ENCODE data around the gene MROH2A. TPM values are rescaled to one million over a fixed set of nuclear protein-coding genes. Genes with fewer than 3 reads are reported as not detected.

The MROH2A gene
- total RNA-seq, 1 donor from 2014 or later, result not detected

DNA sequence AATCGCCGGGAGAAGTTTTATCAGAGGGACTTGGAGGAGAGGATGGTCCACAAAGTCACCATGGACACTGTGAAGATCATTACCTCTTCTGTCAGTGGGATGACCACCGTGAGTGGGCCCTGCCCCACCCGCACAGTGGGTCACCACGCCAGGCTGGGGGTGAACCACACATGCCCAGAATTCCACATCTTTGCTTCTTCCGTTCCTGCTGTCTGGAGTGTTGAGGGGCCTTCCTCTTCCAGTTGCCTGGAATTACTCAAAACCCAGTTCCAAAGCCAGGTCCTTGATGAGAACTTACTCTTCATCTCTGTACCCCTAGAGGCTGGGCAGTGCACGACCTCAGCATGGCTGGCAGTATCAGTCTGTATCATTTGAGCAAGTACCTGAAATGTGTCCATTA is 22.1 kb downstream of the MROH2A start:
- DNase-seq (ENCODE audit: low spot score), result peak; percentile 53

DNA sequence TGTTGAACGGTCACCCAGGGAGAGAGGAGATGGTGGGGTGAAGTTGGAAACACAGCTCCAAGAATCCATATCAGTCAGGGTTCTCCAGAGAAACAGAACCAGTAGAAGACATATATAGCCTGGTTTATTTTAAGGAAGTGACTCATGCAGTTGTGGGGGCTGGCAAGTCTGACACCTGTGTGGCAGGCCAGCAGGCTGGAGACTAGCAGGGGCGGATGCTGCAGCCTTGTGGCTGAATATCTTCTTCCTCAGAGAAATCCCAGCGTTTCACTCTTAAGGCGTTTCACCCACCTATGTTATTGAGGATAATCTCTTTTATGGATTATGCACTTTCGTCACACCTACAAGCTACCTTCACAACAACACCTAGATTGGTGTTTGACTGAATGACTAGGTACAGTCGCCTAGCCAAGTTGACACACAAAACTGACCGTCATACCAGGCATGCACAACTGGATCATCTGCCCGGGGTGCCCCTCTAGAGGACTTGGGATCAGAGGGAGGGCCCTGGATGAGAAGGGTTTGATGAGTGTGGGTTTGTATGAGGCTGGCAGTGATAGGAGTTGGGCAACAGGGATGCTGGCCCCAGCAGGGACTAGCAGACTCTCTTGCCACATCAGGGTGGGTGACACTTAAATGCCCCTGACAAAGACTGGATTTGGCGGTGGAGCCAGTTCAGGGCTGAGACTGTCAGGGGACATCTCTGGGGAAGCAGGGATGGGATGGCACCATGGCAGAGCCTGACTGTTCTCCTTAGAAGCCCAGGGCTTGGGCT is 23.4 kb downstream of the MROH2A start:
- peak; percentile 76 for DNase-seq (ENCODE audit: low spot score)

DNA sequence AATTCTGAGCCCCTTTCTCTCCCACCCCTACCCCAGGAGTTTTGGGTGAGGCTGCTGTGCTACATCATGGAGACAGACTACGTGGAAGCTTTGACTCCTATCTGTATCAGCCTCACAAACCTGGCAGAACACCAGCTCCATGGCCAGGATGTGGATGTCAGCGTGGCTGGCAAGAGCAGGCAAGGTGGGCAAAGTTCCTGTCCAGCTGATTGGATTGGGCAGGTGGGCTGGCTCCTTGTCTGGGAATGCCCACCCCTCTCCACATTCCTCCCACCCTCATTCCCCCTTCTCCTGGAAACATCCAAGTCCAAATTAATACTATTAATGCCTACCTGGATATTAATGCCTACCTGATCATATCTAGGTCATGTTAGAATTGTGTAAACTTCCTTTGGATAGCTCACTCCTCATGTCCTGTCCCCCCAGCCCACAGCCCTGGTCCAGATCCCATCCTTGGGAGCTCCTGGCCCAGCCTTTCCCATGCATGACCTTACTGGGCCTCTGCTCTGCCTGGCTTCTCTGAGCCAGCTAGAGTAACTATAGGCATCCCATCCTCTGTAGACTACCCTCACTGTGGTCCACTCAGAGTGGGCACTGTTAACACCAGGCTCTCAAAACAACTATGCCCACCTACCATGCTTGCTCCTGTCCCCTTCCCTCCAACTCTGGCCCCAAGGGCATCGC is 24.1 kb downstream of the MROH2A start:
- DNase-seq (ENCODE audit: low spot score), result peak; percentile 53

DNA sequence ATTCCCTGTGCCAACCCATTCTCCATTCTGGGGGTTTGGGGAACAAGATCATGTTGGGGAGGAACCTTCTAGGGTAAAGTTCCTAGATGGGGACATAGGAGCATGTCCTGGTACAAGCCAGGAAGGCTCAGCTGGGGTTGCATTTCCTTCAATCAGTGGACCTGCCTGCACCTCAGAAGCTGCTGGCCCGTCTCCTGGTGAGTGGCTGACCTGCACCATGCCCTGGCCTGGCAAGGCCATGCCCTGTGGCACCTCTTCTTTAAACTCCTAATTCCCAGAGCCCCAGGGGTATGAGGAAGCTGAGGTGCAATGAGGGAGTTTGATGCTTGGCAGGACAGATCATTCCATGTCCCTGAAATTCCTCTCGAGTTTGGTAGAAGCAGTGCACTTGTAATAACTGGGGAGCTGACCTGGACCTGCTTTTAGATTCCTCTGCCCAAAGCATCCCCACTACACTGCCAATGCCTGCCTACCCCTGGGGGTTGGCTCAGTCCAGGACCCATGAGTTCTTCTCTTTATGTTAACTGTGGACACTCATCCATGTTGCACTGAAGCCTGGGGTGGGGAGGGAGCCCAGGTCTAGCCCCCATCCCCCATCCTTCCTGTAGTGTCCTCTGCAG is 25.3 kb downstream of the MROH2A start:
- DNase-seq (ENCODE audit: low spot score), result peak; percentile 55

DNA sequence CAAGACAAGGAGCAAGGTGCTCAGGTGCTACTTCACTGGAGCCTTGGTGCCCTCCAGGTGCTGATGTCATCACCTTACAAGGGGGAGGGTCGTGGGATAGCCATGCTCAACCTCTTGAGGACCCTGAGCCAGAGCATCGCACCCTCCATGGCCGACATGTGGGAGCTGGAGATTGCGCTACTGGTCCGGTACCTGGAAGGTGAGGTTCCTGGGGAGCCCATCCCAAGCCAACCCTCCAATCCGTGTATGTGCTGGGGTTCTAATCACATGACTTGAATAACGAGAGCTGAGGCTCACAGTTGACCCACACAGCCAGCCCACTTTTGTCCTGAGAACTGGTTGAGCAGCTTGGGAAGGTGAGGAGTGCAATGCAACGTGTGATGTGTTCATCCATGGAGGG is 25.9 kb downstream of the MROH2A start:
- peak; percentile 55 for DNase-seq (ENCODE audit: low spot score)

DNA sequence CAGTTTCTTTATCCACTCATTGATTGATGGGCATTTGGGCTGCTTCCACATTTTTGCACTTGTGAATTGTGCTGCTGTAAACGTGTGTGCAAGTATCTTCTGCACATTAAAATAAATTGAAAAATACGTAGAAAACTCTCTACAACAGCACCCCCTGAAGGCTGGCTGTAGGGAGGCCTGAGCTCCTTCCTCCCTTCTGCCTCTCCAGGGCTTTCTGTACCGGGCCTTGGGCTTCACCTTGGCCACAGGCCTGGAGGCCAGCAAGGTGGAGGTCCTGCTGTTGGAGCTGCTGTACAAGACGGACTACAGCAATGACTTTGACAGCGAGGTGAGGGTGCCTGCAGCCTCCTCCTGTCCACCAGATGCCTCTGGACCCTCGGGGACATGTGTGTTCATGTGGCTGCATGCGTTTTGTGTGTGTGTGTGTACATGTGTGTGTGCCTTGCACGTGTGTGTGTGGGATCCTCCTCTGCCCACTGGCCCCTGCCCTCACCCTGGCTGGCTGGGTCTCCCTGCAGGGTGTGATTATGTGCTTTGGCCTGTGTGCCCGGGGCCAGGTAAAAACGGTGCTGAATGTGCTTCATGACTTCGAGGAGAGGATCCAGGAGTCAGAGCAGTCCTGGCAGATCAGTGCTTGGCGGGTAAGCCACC is 29.2 kb downstream of the MROH2A start:
- peak; percentile 73 for DNase-seq (ENCODE audit: low spot score)

DNA sequence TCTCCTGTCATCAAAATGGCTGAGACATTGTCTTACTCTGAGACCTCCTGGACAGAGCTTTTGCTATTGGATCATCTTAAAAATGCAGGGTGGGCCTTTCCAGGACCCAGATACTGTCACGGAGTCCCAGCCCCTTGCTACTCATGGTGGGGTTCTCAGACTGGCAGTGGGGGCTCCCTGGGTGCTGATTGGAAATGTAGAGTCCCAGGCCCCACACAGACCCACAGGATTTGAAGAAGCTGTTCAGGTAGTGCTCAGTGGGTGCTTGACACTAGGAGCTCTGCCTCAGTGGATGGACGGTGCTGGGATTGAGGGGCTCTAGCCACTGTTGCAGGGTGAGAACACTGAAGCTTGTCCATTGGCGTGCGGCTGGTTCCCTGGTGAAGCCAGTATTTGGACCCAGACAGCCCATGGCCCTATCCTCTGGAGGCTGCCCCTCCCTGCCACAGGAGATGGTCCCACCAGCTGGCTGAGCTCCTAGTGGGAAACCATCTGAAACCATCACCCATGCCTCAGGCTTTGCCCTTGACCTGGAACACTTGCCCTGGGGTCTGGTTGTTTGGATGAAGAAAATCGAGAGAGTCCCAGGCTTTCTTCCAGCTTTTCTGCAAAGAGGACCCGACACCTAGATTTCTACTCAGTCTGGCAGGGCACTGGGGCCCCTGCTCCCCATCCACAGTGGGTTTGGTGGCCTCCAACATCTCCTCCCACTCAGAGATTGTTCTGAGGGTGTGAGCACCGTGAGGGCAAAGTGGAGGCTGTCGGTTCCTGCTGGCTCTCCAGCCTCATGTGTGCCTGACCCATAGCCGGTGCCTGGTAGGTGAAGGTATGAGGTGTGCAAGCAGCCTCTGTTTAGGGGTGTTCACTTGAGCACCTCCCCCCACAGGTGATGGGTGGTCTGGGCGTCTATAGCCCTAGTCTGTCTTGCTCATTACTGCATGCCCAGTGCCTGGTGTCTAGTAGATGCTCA is 30.1 kb downstream of the MROH2A start:
- DNase-seq (ENCODE audit: low spot score), result peak; percentile 62

DNA sequence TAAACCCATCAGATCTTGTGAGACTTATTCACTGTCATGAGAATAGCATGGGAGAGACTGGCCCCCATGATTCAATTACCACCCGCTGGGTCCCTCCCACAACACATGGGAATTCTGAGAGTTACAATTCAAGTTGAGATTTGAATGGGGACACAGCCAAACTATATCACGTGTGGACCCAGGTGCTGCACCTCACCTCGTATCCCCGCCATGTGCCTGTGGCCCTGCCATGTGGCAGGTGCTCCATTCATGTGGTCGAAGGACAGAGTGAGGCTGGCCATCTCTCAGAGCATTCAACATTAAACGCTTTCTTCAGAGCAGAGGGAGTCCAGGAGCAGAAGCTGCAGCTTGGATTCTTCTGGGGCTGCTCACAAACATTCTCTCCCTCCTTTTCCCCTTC is 32.3 kb downstream of the MROH2A start:
- DNase-seq (ENCODE audit: low spot score), result no peak

DNA sequence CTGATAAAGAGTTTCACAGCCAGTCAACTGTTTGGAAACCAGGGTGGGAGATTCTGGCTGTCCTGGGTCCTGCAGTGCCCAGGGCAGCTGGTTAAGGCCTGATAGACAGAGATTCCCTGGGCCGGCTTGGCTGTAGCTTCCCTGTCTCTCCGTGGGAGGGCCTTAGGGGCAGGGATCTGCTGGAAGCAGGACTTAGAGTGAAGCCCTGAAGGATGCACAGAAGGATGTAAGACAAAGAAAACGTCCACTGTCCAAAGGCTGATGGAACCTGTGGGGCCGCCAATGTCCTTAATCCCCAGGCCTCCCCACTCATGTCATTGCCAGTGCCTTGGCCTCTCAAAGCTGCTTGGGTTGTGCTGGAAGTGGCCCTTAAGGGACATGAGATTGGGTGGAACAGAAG is 33.0 kb downstream of the MROH2A start:
- no peak for DNase-seq (ENCODE audit: low spot score)

DNA sequence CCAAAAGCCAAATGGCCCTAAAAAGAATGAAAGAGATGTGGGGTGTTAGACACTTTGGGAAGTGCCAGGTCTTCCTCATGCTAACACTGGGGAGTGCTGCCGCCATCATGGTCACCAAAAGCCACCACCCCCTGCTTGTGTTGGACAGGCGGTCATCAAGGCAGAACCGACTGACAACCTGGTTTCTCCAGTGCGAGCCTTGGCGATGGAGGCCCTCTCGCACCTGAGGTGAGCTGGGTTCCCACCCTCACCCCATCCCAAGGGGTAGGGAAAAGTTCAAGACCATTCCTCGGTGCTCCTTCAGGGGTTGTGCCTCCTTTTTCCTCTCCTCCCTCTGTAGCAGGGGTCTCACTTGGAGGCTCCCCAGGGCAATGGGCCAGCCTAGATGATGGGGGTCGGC is 33.6 kb downstream of the MROH2A start:
- peak; percentile 77 for DNase-seq (ENCODE audit: low spot score)

DNA sequence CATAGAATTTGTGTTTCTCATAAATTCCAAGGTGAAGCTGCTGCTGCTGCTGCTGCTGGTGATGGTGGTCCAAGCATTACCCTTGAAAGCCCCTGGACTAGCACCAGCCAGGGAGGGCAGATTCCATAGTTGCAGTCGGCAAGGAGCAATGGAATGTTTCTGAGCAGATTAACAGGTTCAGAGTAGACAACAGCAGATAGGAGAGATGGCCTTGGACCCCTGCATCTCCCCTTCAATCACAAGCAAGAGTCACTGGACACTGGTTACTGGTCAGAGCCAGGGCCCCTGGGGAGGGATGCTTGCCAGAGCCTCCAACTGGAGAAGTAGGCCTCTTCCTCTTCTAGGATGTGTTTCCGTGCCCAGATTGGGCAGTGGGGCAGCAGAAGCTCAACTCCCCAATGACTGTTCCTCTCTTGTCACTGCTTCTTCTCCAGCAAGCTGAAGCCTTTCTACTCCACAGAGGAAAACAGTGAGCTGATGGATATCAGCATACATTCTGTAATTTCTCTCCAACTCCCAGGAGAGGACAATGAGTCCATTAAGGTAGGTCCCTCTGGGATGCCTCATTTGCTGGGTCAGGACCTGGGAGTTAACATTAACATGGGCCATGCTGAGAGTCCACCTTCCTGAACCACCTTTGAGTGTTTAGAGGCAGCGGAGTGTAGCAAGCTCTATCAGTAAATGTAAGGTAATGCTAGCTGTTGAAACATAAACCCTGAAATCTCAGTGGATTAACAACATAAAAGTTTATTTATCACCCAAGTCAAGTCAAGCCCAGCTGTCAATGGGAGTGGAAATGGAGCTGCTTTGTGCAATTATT is 35.3 kb downstream of the MROH2A start:
- peak; percentile 28 for DNase-seq (ENCODE audit: low spot score)

DNA sequence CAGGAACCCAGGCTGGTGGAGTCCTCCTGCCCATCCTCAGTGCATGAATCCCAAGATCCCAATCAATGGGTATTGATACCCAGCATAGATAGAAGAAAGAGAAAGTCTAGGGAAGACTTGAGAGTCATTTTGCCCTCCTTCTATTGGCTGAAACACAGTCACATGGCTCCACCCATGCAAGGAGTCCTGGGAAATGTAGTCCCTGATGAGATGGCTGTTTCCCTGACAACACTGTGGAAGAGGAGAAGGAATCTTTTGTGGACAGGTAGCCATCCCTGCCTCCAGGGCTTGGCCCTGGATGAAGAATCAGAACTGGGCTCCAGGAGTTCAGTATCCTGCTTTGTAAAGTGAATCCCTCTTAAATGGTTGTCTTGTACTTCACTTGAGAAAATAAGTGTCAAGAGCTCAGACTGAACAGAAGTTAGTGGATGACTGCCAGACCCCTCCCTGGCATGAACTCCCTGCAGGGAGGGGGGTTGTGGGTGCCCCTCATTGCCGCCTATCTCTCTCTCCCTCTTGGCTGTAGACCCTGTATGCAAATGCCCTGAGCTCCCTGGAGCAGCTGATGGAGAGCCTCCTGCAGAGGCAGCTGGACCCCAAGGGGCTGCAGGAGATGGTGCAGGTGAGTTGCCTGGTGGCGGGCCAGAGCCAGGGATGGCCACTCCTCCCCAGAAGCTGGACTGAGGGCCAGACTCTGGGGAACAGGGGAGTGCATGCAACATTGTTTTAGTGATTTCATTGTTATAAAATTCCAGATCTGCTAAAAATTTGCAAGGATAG is 36.1 kb downstream of the MROH2A start:
- DNase-seq (ENCODE audit: low spot score), result peak; percentile 76

DNA sequence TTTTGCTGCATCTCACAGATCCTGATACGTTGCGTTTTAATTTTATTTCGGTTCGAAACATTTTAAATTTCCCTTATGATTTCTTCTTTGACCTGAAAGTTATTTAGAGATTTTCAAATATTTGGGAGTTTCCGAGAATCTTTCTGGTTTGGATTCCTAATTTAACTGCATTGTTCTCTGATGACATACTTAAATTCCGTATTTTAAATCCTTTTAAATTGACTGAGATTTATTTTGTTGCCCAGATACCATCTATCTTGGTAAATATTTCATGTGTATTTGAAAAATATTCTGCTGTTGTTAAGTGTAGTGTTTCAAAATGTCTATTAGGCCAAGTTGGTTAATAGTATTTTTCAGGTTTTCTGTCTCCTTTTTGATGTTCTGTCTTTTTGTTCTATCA is 37.7 kb downstream of the MROH2A start:
- no peak for DNase-seq (ENCODE audit: low spot score)

DNA sequence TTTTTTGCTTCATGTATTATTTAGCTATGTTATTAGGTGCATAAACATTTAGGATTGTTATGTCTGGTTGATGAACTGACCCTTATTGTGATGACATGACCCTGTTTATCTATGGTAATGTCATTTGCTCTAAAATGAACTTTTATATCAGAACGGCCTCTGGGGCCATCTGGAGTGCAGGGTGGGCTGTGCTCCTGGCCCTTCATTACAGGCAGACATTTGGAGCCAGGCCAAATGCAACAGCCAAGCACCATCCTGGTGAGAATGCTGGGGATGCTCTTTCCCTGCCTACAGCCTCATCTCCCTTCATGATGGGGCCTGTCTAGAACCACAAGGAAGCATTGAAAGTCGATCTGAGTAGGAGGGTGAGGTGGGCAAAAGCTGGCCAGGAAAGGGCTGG is 38.2 kb downstream of the MROH2A start:
- no peak for DNase-seq (ENCODE audit: low spot score)

DNA sequence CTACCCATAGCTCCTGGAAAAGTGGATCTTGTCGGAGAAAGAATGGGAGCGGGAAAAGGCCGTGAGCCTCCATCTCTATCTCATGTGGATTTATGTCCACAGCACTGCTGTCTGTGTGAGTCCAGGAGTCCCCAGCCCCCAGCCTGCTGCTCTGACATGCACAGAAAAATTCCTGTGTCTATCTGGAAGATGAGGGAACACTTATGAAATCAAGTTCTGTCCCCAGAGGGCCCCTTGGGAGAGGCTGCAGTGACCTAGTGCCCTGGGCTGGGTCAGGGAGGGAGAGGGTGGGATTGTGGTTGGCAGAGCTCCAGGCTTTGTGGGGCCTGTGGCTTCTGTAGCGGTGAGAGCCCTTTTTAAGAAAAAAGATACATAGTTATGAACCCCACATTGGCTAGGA is 38.6 kb downstream of the MROH2A start:
- DNase-seq (ENCODE audit: low spot score), result no peak

DNA sequence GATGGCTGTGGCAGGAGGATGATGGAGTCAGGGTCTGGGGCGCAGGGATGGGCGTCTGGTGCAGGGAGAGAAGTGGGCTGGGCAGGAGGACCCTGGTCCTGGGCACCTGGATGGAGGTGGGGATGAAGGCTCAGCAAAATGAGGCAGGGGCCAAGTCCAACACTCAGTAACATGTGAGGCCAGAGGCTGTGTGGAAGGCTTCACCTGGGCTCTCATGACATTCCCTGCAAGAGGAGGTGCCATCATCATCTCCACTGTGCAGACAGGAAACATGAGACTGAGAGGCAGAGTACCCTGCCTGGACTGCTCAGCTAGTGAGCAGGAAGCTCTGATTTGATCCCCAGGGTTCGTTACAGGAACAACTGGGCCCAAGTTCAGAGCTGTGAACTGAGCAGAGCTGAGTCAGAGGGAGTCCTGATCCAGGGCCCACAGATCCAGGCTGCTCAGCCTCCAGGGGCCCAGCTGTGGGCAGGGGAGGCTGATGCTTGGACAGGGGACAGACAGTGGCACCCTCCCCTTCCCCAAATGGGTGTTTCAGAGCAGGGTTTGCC is 39.3 kb downstream of the MROH2A start:
- DNase-seq (ENCODE audit: low spot score), result peak; percentile 60

DNA sequence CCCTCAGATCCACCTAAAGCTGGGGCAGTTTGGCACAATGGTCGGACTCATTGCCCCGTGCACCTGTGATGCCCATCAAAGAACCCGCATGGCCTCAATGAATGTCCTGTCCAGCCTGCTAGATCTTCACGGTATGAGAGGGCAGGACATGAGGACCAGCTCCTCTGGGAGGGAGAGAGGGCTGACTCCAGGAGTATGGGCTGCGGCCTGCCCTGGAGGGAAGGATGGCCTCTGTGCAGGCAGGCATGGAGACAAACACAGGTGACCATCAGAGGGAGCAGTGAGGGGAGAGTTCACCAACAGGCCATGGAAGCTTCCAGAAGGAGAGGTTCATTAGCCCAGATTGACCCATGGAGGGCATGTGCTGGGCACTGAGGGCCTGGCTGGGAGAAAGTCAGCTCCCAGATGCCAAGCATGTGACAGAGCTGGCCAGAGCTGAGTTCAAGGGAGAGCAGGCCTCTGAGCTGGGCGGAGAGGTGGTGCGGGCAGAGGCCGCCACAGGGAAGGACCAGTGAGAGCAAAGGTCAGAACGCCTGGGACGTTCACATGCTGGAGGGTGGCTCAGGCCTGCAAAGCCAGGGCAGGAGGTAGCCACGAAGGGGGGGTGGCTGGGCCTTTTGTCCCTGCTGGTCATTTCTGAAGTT is 40.0 kb downstream of the MROH2A start:
- DNase-seq (ENCODE audit: low spot score), result peak; percentile 84
